Loucy (cell line): ENCODE results near the gene RSPH10B2.
"Not testable (repeated sequence)": the region's sequence is repeated elsewhere in the genome, so short reads cannot be mapped to it uniquely, and the experiment has no call there.

Source experiments
- H2AFZ ChIP-seq: fragments of 200-600 bp; sonication (generic); 2 replicates; pipeline ENCODE4 v1.6.0; 2016; ENCODE audit warnings: antibody characterized with exemption, mild to moderate bottlenecking, low read length, moderate library complexity
- H3F3A ChIP-seq: fragments of 200-600 bp; 2 replicates; pipeline ENCODE4 v1.6.0; 2016; ENCODE audit warnings: antibody characterized with exemption, low read depth, mild to moderate bottlenecking
- H3K27me3 ChIP-seq: fragments of 200-600 bp; sonication (generic); 2 replicates; pipeline ENCODE4 v1.6.1; 2014; ENCODE audit warnings: low read length, mild to moderate bottlenecking; ENCODE audit not compliant: insufficient read depth, poor library complexity, severe bottlenecking
- H3K36me3 ChIP-seq: fragments of 200-600 bp; sonication (generic); 2 replicates; pipeline ENCODE4 v1.6.1; 2016; ENCODE audit warnings: low read length; ENCODE audit not compliant: insufficient read depth
- H3K4me1 ChIP-seq: fragments of 200-600 bp; sonication (generic); 2 replicates; pipeline ENCODE4 v1.5.1; 2014; ENCODE audit warnings: low read length, mild to moderate bottlenecking; ENCODE audit not compliant: insufficient read depth, poor library complexity, severe bottlenecking
- H3K4me2 ChIP-seq: fragments of 200-600 bp; sonication (generic); 2 replicates; pipeline ENCODE4 v1.6.0; 2014; ENCODE audit warnings: antibody characterized with exemption, low read length, low read depth, mild to moderate bottlenecking; ENCODE audit not compliant: poor library complexity, severe bottlenecking
- H3K4me3 ChIP-seq: fragments of 200-600 bp; sonication (generic); 2 replicates; pipeline ENCODE4 v1.5.1; 2014; ENCODE audit warnings: low read length, mild to moderate bottlenecking, mixed read lengths; ENCODE audit not compliant: poor library complexity, severe bottlenecking
- H3K79me2 ChIP-seq: fragments of 200-600 bp; sonication (generic); 2 replicates; pipeline ENCODE4 v1.6.1; 2014; ENCODE audit warnings: low read length; ENCODE audit not compliant: insufficient read depth
- H3K9ac ChIP-seq: fragments of 200-600 bp; sonication (generic); 2 replicates; pipeline ENCODE4 v1.6.0; 2014; ENCODE audit warnings: mild to moderate bottlenecking, low read depth, low read length, moderate library complexity; ENCODE audit not compliant: poor library complexity, severe bottlenecking
- H3K9me2 ChIP-seq: fragments of 200-600 bp; sonication (generic); replicated peaks from 2 replicates; pipeline ENCODE4 v1.6.1; 2016; ENCODE audit warnings: low read depth, low read length, mixed read lengths
- H3K9me3 ChIP-seq: fragments of 200-600 bp; sonication (generic); 2 replicates; pipeline ENCODE4 v1.6.1; 2014; ENCODE audit warnings: mild to moderate bottlenecking, antibody characterized with exemption, low read length, low read depth; ENCODE audit not compliant: insufficient read depth
- H4K20me1 ChIP-seq: fragments of 200-600 bp; sonication (generic); 2 replicates; pipeline ENCODE4 v1.6.0; 2014; ENCODE audit warnings: antibody characterized with exemption, low read length, mild to moderate bottlenecking; ENCODE audit not compliant: insufficient read depth, poor library complexity, severe bottlenecking
- EZH2phosphoT487 ChIP-seq: fragments of 200-600 bp; IDR thresholded peaks from 2 replicates; pipeline ENCODE4 v1.6.1; 2018; ENCODE audit warnings: antibody characterized with exemption, mild to moderate bottlenecking, moderate library complexity, borderline replicate concordance
- TF ChIP-seq, protein P1 (sequence below): fragments of 200-600 bp; sonication (generic); conservative IDR thresholded peaks from 2 replicates; pipeline ENCODE4 v1.5.1; 2014; ENCODE audit warnings: mild to moderate bottlenecking, antibody characterized with exemption, low read length

The RSPH10B2 gene

DNA sequence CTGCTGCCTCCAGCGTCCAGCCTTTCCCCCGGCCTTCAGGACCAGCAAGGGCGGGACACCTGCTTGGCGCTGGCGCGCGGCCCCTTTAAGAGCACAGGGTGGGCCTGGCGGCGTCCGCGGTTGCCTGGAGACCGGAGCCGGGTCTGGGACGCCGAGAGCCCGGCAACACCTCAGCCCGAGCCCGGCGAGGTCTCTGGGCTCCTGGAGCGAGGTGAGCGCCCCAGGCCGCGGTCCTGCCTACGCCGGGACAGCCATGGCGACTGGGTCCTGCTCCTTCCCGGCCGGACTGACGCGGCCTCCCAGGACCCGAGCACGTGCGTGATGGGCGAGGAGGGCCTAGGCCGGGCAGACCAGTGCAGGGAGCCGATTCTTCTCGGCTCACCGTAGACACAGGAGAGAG lies at the start of gene RSPH10B2:
RSPH10B2 (plus strand) TSS at position 140 of the 400 bp plus-strand sequence. CDS start 3,575 bp downstream, outside the sequence.
- H3K27me3 ChIP-seq, H3K4me3 ChIP-seq, H3K9me3 ChIP-seq: not testable (repeated sequence)

DNA sequence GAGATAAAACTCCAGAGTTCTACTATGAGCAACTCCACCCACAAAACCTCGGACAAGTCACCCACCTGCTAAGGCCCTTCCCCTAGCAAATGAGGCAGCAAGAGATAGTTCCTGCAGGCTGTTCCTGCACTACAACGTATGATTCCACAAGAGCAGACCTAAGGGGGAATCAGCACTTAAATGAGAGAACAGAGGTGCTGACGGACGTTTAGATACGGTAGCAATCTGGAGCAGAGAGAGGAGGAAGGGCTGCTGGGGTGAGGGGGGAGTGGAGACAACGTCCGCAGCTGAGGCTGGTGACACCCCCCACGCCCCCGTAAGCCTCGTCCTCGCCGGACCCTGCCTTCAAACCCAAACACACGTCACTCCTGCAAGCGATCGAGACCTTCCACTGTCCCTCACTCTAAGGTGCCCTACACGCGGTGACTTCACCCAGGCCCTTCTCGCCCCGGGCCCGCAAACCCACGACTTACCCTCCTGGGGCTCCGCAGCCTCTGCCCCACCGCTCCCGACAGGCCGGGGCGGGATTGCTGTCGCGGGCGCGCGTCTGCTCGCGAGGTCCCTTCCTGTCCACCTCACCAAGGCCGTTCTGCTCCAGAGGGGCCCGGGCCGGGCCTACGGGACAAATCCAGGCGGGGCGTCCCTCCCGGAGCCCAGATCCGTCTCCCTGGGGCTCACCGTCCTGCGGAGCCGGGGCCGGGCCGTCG lies 47.8 kb upstream of the RSPH10B2 start:
- Histone ChIP-seq H3K36me3 (peaks cover 12% of the 10 kb centered on the region; the same call in 1 of the 2 replicates), H3K27me3 (no peaks in the 10 kb centered on the region), H2AFZ (peak overlapping the region; percentile 59; the same call in 1 of the 2 replicates), H3K9me3 (no peaks in the 10 kb centered on the region), H3K9ac (peak overlapping the region; percentile 81), H3K4me2 (peak overlapping the region; percentile 98), H3K9me2 (no peaks in the 10 kb centered on the region), H3F3A (no peaks in the 10 kb centered on the region), H4K20me1 (peaks cover 41% of the 10 kb centered on the region), H3K79me2 (peaks cover 55% of the 10 kb centered on the region), H3K4me1 (peaks cover 46% of the 10 kb centered on the region), H3K4me3 (peak overlapping the region; percentile 87)
- TF ChIP-seq, protein P1, sequence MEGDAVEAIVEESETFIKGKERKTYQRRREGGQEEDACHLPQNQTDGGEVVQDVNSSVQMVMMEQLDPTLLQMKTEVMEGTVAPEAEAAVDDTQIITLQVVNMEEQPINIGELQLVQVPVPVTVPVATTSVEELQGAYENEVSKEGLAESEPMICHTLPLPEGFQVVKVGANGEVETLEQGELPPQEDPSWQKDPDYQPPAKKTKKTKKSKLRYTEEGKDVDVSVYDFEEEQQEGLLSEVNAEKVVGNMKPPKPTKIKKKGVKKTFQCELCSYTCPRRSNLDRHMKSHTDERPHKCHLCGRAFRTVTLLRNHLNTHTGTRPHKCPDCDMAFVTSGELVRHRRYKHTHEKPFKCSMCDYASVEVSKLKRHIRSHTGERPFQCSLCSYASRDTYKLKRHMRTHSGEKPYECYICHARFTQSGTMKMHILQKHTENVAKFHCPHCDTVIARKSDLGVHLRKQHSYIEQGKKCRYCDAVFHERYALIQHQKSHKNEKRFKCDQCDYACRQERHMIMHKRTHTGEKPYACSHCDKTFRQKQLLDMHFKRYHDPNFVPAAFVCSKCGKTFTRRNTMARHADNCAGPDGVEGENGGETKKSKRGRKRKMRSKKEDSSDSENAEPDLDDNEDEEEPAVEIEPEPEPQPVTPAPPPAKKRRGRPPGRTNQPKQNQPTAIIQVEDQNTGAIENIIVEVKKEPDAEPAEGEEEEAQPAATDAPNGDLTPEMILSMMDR = no peak
- no peak for TF ChIP-seq EZH2phosphoT487

More for the DNA sequence above, at the start of gene RSPH10B2:
- not testable (repeated sequence) for H2AFZ ChIP-seq, H3K79me2 ChIP-seq, H3K9me2 ChIP-seq, H3K36me3 ChIP-seq, H3K4me2 ChIP-seq, H4K20me1 ChIP-seq, H3K9ac ChIP-seq, H3K4me1 ChIP-seq, H3F3A ChIP-seq

DNA sequence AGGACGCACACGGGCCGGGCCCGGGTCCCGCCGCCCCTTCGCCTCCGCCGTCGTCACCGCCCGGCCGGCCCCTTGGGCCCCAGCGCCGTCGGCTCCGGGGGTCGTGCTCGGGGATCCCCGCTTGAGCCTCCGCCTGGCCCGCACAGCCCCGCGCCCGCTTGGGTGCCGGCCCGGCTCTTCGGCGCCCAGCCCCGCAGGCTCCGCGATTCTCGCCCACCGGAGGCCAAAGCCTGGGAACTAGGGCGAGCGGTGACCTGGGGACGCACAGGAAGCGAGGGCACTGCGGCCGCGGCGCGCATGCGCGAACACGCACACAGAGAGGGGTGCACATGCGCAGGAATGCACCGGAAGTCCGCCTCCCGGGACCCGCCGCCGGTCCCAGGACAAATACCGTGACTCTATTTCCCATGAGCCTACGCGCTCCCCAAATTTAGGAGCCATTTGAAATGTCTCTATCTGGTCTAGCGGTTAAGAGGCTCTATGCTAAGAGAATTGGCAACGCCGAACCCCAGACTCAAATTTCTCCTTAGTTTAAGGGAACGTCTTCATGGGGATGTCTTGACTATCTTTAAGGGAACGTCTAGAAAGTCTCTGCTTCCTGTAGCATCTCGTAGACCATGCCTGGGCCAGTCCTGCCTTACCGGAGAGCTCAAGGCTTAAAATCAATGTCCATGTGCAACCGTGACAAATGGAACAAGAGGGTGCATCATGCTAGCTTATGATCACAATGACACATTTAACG lies 47.1 kb upstream of the RSPH10B2 start, which contains the start of gene ZNF12:
ZNF12 (minus strand) TSS at position 282 of the 742 bp plus-strand sequence. CDS start 1,774 bp downstream, outside the sequence.
- Histone ChIP-seq H3K36me3 (peaks cover 8% of the 10 kb centered on the region; the same call in 1 of the 2 replicates), H3K27me3 (no peaks in the 10 kb centered on the region), H3K4me1 (peaks cover 39% of the 10 kb centered on the region), H3K4me3 (peak within 1 kb of the TSS; percentile 87), H3K9ac (peak within 1 kb of the TSS; percentile 81), H3K9me3 (no peaks in the 10 kb centered on the region), H3K79me2 (peaks cover 48% of the 10 kb centered on the region), H4K20me1 (peaks cover 36% of the 10 kb centered on the region), H2AFZ (peak within 1 kb of the TSS; percentile 88), H3F3A (no peaks in the 10 kb centered on the region), H3K4me2 (peak within 1 kb of the TSS; percentile 98), H3K9me2 (no peaks in the 10 kb centered on the region)
- TF ChIP-seq, protein P1 = no peak
- no peak for TF ChIP-seq EZH2phosphoT487
